Liver (tissue), 9 donors: ENCODE measurements around the gene ARL6IP6. TPM values are rescaled to one million over a fixed set of nuclear protein-coding genes. Genes with fewer than 3 reads are reported as not detected.
"Not testable (repeated sequence)": the region's sequence is repeated elsewhere in the genome, so short reads cannot be mapped to it uniquely, and the experiment has no call there.

Experiments
- DNase-seq: peaks from one replicate; pipeline ENCODE4 v3.0.0-alpha.2; 2017; ENCODE audit warnings: low spot score
- H3K27ac ChIP-seq, 2 donors: one replicate each; pipeline ENCODE4 v1.7.0; 2013; ENCODE audit warnings: inconsistent platforms in 2 of 2, low read length in 2 of 2, control low read depth in 1 of 2, low read depth in 1 of 2, mild to moderate bottlenecking in 1 of 2
- H3K27me3 ChIP-seq, 4 donors: one replicate each; pipeline versions ENCODE4 v1.6.1 to v1.7.0; 2013; ENCODE audit warnings: low read length in 3 of 4, inconsistent platforms in 1 of 4, mild to moderate bottlenecking in 1 of 4, moderate library complexity in 1 of 4; ENCODE audit not compliant: control insufficient read depth in 4 of 4, insufficient read depth in 4 of 4
- H3K36me3 ChIP-seq, 4 donors: one replicate each; pipeline versions ENCODE4 v1.6.1 to v1.7.0; 2013; ENCODE audit warnings: low read length in 3 of 4, mild to moderate bottlenecking in 3 of 4, low read depth in 1 of 4, moderate library complexity in 1 of 4; ENCODE audit not compliant: control insufficient read depth in 4 of 4, insufficient read depth in 3 of 4
- H3K4me1 ChIP-seq, 4 donors: one replicate each; pipeline versions ENCODE4 v1.6.1 to v1.7.0; 2013; ENCODE audit warnings: low read length in 3 of 4, mild to moderate bottlenecking in 3 of 4, moderate library complexity in 1 of 4; ENCODE audit not compliant: control insufficient read depth in 4 of 4, insufficient read depth in 4 of 4
- H3K4me3 ChIP-seq, 3 donors: one replicate each; pipeline versions ENCODE4 v1.6.1 to v1.7.0; 2013; ENCODE audit warnings: low read length in 3 of 3, control low read depth in 1 of 3, low read depth in 1 of 3, mild to moderate bottlenecking in 1 of 3
- H3K9ac ChIP-seq, 2 donors: one replicate each; pipeline ENCODE4 v1.7.0; 2013; ENCODE audit warnings: low read length in 2 of 2, mild to moderate bottlenecking in 2 of 2, moderate library complexity in 2 of 2, control low read depth in 1 of 2, low read depth in 1 of 2
- H3K9me3 ChIP-seq, 4 donors: one replicate each; pipeline versions ENCODE4 v1.6.1 to v1.7.0; 2013; ENCODE audit warnings: low read length in 3 of 4; ENCODE audit not compliant: control insufficient read depth in 4 of 4
- FOXA1 ChIP-seq: IDR thresholded peaks from 2 replicates; pipeline ENCODE4 v1.6.1; 2016; ENCODE audit warnings: antibody characterized with exemption
- GABPA ChIP-seq, 2 donors: IDR thresholded peaks in 1 of 2; conservative IDR thresholded peaks in 1 of 2; 2 replicates each; pipeline ENCODE4 v1.6.1; 2016; ENCODE audit warnings: antibody characterized with exemption in 2 of 2, mild to moderate bottlenecking in 1 of 2, moderate library complexity in 1 of 2
- HNF4G ChIP-seq: IDR thresholded peaks from 2 replicates; pipeline ENCODE4 v1.6.1; 2016; ENCODE audit warnings: antibody characterized with exemption
- JUND ChIP-seq, 2 donors: IDR thresholded peaks; 2 replicates each; pipeline ENCODE4 v1.6.1; 2016; ENCODE audit warnings: antibody characterized with exemption in 2 of 2
- SP1 ChIP-seq: IDR thresholded peaks from 2 replicates; pipeline ENCODE4 v1.6.1; 2018; ENCODE audit warnings: antibody characterized with exemption, mild to moderate bottlenecking
- TAF1 ChIP-seq: conservative IDR thresholded peaks from 2 replicates; pipeline ENCODE4 v1.6.1; 2016; ENCODE audit warnings: antibody characterized with exemption, mild to moderate bottlenecking
- YY1 ChIP-seq: IDR thresholded peaks from 2 replicates; pipeline ENCODE4 v1.6.1; 2016; ENCODE audit warnings: antibody characterized with exemption, mild to moderate bottlenecking
- WGBS: extraction: QIAGEN DNeasy Blood & Tissue Kit; methylation state at CpG from one replicate; pipeline ENCODE4 v1.1.7; 2013; 5-methylcytosine and 5-hydroxymethylcytosine counted together
- polyA plus RNA-seq, 2 donors: library from polyadenylated mRNA; stranded (reverse) in 1 of 2; unstranded in 1 of 2; fragments of 200-250 nt in 1 of 2; fragments of >200 nt in 1 of 2; fragmentation: Nextera tagmentation in 1 of 2; extraction: Ambion mirVana in 1 of 2; gene quantifications; one replicate each; pipeline versions ENCODE4 v1.2.1 to v1.2.3, GENCODE V29; 2013 to 2015
- total RNA-seq, 2 donors: library from RNA; depleted of rRNA; stranded (reverse); fragments of >200 nt; gene quantifications; one replicate each; pipeline ENCODE4 v1.2.3, GENCODE V29; 2014
- TF ChIP-seq, protein P1 (sequence below): IDR thresholded peaks from 2 replicates; pipeline ENCODE4 v1.6.1; 2016; ENCODE audit warnings: antibody characterized with exemption
- TF ChIP-seq, protein P2 (sequence below): IDR thresholded peaks from 2 replicates; pipeline ENCODE4 v1.6.1; 2016; ENCODE audit warnings: antibody characterized with exemption
- TF ChIP-seq, protein P3 (sequence below): fragments of 150-350 bp; IDR thresholded peaks from 2 replicates; pipeline ENCODE4 v1.5.1; 2017; ENCODE audit warnings: improper control_type of control experiment, low read depth, low read length; ENCODE audit not compliant: missing input control
- TF ChIP-seq, protein P4 (sequence below): IDR thresholded peaks from 2 replicates; pipeline ENCODE4 v1.6.1; 2016; ENCODE audit warnings: antibody characterized with exemption
- donor health status: healthy.
- donor health status: healthy.
- donor health status: healthy.
- donor health status: healthy.
- donor health status: healthy.

The ARL6IP6 gene
- total and polyA plus RNA-seq, 4 donors: 2.2 to 16.6 (median 4.6) TPM

DNA sequence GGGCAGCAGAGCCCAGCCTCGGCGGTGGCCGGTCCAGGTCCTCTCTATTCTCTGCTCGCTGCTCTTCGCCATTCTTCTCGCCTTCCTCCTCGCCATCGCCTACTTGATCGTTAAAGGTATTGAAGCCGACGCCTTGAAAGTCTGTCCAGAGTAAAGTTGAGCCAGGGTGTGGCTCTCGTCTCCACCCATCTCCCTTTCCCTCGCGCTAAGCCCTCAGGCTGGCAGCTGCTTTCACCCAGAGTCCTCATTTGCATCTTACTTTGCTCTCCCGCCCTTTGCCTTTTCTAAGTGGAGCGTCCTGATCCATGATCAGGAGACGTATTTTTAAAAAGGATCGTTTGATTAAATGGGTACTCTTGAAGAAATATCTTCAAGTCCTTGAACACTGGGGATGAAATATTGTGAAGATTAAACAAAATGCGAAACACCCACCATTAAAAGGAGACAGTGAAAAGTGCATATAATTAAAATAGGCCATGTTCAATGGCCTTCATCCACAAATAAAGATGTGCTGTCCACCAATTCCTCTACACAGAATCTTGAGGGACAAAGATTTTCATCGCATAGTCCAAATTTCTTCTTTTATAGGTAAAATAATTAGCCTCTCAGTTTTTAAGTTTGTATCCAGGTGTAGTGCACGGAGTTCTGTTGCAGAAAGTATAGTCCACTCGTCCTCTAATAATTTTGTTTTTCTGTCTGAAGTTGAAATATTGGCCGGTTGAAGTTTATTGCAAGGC, 657 bp downstream of the ARL6IP6 start:
- WGBS: 8% methylated on average over 23 of the region's 23 CpGs
- Histone ChIP-seq H3K27ac (peak overlapping the region; percentile 81 to 97), H3K4me1 (peaks cover 5 to 33% (median 23%) of the 10 kb centered on the region in 4 donors), H3K36me3 (peaks cover 0 to 3% (median under 1%) of the 10 kb centered on the region in 4 donors), H3K9me3 (no peaks in the 10 kb centered on the region), H3K27me3 (no peaks in the 10 kb centered on the region), H3K4me3 (peak overlapping the region; percentile 80 to 99 (median 89)), H3K9ac (peak overlapping the region; percentile 21 to 88)
- TF ChIP-seq YY1 (no peak), JUND (IDR thresholded peaks at IDR 0.05) (no peak), GABPA (IDR thresholded peaks at IDR 0.05 in 1 of 2, conservative IDR thresholded peaks at IDR 0.05 in 1 of 2) (no peak), SP1 (no peak), TAF1 (no peak), FOXA1 (no peak), HNF4G (no peak)
- TF ChIP-seq, protein P1, sequence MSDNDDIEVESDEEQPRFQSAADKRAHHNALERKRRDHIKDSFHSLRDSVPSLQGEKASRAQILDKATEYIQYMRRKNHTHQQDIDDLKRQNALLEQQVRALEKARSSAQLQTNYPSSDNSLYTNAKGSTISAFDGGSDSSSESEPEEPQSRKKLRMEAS: no peak
- TF ChIP-seq, protein P2, sequence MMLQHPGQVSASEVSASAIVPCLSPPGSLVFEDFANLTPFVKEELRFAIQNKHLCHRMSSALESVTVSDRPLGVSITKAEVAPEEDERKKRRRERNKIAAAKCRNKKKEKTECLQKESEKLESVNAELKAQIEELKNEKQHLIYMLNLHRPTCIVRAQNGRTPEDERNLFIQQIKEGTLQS: no peak
- TF ChIP-seq, protein P3, sequence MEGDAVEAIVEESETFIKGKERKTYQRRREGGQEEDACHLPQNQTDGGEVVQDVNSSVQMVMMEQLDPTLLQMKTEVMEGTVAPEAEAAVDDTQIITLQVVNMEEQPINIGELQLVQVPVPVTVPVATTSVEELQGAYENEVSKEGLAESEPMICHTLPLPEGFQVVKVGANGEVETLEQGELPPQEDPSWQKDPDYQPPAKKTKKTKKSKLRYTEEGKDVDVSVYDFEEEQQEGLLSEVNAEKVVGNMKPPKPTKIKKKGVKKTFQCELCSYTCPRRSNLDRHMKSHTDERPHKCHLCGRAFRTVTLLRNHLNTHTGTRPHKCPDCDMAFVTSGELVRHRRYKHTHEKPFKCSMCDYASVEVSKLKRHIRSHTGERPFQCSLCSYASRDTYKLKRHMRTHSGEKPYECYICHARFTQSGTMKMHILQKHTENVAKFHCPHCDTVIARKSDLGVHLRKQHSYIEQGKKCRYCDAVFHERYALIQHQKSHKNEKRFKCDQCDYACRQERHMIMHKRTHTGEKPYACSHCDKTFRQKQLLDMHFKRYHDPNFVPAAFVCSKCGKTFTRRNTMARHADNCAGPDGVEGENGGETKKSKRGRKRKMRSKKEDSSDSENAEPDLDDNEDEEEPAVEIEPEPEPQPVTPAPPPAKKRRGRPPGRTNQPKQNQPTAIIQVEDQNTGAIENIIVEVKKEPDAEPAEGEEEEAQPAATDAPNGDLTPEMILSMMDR: no peak
- DNase-seq: no peak

DNA sequence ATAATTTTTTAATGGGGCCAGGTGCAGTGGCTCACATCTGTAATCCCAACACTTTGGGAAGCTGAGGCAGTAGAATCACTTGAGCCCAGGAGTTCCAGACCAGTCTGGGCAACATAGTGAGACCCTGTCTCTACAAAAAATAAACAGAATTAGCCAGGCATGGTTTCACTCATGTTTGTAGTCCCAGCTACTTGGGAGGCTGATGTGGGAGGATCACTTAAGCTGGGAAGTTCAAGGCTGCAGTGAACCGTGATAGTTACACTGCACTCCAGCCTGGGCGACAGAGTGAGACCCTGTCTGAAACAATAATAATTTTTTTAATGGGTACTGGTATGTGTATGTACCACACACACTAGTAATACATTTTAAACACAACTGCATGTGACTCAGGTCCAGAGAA, 2.4 kb downstream of the ARL6IP6 start:
- H3K4me3 ChIP-seq: no peak overlapping the region
- H3K27me3 ChIP-seq: no peaks in the 10 kb centered on the region
- no peak overlapping the region for H3K9ac ChIP-seq
- no peak for DNase-seq
- no peak overlapping the region for H3K27ac ChIP-seq
- H3K9me3 ChIP-seq: no peaks in the 10 kb centered on the region
- H3K4me1 ChIP-seq: peaks cover 4 to 24% (median 17%) of the 10 kb centered on the region in 4 donors
- TF ChIP-seq FOXA1: no peak
- WGBS: 96% methylated on average over 2 of the region's 2 CpGs
- peaks cover 0 to 3% (median 0%) of the 10 kb centered on the region in 4 donors for H3K36me3 ChIP-seq

DNA sequence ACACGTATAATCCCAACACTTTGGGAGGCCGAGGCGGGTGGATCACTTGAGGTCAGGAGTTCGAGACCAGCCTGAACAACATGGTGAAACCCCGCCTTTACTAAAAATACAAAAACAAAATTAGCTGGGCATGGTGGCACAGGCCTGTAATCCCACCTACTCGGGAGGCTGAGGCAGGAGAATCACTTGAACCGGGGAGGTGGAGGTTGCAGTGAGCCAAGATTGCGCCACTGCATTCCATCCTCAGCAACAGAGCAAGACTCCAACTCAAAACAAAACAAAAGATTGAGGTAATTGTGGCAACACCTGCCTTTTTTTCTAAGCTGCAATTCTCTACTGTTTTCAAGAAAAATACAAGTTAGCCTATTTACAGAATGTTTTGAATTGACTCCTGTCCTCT, 4.2 kb downstream of the ARL6IP6 start:
- H3K9ac ChIP-seq, H3K27me3 ChIP-seq, DNase-seq, H3K27ac ChIP-seq, H3K9me3 ChIP-seq, H3K4me3 ChIP-seq, H3K36me3 ChIP-seq: not testable (repeated sequence)
- peaks cover 3 to 15% (median 11%) of the 10 kb centered on the region in 4 donors for H3K4me1 ChIP-seq
- WGBS: 95% methylated on average over 8 of the region's 8 CpGs

DNA sequence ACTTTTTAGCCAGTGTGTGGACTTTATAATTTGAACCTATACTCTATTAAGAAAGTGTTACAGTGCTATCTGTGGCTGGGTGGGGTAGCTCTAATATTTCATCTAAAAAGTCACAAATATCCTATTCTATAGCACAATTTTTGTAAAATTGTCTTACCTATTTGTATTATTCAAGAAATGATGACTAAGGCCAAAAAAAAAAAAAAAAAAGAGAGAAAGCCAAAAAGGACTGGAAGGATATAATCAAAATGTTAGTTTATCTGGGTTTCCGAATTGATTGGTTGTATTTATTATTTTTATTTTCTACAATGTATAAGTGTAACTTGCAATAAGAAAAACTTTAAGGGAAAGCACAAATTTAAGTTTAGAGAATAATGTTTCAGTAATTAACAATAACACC, 5.5 kb downstream of the ARL6IP6 start:
- Histone ChIP-seq H3K27me3 (no peaks in the 10 kb centered on the region), H3K4me3 (no peak overlapping the region), H3K9ac (no peak overlapping the region), H3K36me3 (peaks cover 0 to 3% (median 0%) of the 10 kb centered on the region in 4 donors), H3K4me1 (peaks cover 3 to 13% (median 10%) of the 10 kb centered on the region in 4 donors), H3K27ac (no peak overlapping the region), H3K9me3 (no peaks in the 10 kb centered on the region)
- TF ChIP-seq JUND (IDR thresholded peaks at IDR 0.05) (no peak), HNF4G (no peak), GABPA (IDR thresholded peaks at IDR 0.05 in 1 of 2, conservative IDR thresholded peaks at IDR 0.05 in 1 of 2) (no peak), YY1 (no peak)
- TF ChIP-seq, protein P4, sequence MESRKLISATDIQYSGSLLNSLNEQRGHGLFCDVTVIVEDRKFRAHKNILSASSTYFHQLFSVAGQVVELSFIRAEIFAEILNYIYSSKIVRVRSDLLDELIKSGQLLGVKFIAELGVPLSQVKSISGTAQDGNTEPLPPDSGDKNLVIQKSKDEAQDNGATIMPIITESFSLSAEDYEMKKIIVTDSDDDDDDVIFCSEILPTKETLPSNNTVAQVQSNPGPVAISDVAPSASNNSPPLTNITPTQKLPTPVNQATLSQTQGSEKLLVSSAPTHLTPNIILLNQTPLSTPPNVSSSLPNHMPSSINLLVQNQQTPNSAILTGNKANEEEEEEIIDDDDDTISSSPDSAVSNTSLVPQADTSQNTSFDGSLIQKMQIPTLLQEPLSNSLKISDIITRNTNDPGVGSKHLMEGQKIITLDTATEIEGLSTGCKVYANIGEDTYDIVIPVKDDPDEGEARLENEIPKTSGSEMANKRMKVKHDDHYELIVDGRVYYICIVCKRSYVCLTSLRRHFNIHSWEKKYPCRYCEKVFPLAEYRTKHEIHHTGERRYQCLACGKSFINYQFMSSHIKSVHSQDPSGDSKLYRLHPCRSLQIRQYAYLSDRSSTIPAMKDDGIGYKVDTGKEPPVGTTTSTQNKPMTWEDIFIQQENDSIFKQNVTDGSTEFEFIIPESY: no peak
- TF ChIP-seq, protein P3: no peak
- no peak for DNase-seq
- WGBS: 92% methylated on average over 1 of the region's 1 CpG
